ENCODE data around the gene MGAM2. TPM values are rescaled to one million over a fixed set of nuclear protein-coding genes. Genes with fewer than 3 reads are reported as not detected.
"Not testable (repeated sequence)": the region's sequence is repeated elsewhere in the genome, so short reads cannot be mapped to it uniquely, and the experiment has no call there.

MGAM2 gene
- total RNA-seq, result not detected in 2 replicates
- polyA plus RNA-seq (2012), result not detected

- no peak for DNase-seq (ENCODE audit: low read depth)
Measured at GRCh38 chr7:142111499-142111898, at the start of gene MGAM2. Gene MGAM2 (plus strand): TSS chr7:142111718. CDS start chr7:142116874, 5,156 bp downstream.

GRCh38 chr7:142063551-142064442 is 47.7 kb upstream of the MGAM2 start:
- DNase-seq (ENCODE audit: low read depth), result no peak

GRCh38 chr7:142066536-142066935 is 45.0 kb upstream of the MGAM2 start:
- no peak for DNase-seq (ENCODE audit: low read depth)

GRCh38 chr7:142077762-142078161 is 33.8 kb upstream of the MGAM2 start:
- no peak for DNase-seq (ENCODE audit: low read depth)

DNA sequence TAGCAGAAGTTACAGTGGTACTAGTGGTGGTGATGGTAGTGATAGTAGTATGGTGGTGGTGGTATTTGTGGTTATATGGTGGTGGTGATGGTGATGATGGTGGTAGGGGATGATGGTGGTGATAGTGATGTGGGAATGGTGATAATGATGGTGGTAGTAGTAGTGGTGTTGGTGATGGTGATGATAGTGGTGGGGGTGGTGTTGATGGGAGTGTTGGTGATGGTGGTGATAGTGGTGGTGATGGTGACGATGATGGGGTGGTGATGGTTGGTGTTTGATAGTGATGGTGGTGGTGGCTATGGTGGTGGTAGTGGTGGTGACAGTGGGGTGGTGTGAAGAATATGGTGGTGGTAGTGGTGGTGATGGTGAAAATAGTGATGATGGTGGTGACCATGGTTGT is 27.9 kb upstream of the MGAM2 start:
- DNase-seq (ENCODE audit: low read depth), result no peak

GRCh38 chr7:142085428-142085827 is 26.1 kb upstream of the MGAM2 start:
- DNase-seq (ENCODE audit: low read depth), result no peak

DNA sequence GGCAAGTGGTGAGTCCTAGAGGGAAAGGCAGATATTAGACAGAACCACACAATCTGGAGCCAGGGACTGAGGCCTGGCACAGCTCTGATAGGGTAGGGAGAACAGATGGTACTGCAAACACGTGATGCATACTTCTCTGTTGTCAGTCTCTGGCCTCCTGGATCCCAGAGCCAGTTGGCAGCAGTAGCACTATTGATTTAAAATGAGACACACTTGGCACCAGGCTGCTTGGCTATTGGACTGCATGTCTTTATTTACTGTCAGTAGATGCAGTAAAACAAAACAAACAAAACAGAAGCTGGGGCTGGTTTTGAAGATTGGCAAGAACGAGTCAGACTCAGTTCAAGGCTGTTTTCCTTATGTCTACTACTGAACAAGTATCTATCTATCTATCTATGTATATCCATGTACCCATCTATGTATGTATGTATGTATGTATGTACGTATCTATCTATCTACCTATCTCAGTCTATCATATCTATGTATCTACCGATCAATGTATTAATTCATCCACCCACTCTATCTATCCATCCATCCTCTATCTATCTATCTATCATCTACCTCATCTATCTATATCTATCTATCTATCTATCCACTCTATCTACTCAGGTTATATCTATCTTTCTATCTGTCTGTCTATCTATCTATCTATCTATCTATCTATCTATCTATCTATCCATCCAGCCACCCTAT is 23.4 kb upstream of the MGAM2 start:
- DNase-seq (ENCODE audit: low read depth), result no peak

DNA sequence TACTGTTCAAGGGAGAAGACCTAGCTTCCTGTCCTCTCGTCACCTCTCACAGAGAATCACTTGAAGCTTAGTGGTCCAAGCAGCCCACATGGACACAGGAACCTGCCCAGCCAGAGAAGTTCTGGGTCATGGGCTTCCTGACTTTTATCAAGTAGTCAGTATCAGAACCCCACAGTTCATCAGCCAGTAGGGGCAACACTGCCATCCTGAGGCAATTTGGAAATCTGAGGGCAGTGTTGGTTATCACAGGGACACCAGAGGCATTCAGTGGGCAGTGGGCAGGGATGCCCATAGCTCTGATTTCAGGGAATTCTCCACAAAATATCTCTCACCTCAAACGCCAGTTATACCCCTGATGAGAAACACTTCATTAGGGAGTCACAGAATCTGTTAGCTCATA is 22.5 kb upstream of the MGAM2 start:
- DNase-seq (ENCODE audit: low read depth), result no peak

- no peak for DNase-seq (ENCODE audit: low read depth)
Measured at GRCh38 chr7:142091961-142092360, 19.6 kb upstream of the MGAM2 start.

GRCh38 chr7:142094861-142095260 is 16.7 kb upstream of the MGAM2 start:
- no peak for DNase-seq (ENCODE audit: low read depth)

DNA sequence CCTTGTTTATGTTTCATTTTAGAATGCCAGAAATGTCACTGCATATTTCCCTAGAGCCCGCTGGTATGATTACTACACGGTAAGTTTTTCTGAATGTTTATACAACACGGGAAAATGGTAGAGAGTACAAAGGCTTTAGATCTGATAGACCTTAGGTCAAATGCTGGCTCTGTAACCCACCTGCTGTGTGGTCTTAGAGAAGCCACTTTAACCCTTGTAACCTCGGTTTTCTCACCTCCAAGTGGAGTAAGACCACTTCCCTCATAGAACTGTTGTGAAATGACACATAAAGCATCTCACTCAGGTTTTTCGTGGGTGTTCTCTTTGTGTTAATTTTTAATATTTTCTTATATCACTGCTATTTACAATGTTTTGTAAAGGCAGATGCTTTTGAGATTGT is 13.9 kb upstream of the MGAM2 start:
- DNase-seq (ENCODE audit: low read depth), result no peak

DNA sequence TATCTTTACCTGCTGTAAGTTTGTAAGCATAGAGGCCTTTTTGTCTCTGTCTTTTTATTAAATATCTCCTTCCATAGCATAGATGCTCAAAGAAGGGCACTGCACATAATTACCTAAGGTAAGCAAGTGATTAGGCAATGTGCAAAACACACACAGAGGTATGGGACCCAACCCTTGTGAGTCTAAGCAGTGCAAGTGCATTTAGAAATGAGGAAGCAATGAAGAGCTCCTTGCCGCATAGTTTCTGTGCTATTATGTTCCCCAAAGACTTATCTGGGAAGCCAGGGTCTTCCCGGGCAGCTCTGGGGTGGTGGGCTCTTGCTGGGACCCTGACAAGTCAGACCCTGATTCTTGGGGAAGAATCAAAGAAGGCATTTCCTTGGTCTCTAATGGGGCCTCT is 13.5 kb upstream of the MGAM2 start:
- no peak for DNase-seq (ENCODE audit: low read depth)

DNA sequence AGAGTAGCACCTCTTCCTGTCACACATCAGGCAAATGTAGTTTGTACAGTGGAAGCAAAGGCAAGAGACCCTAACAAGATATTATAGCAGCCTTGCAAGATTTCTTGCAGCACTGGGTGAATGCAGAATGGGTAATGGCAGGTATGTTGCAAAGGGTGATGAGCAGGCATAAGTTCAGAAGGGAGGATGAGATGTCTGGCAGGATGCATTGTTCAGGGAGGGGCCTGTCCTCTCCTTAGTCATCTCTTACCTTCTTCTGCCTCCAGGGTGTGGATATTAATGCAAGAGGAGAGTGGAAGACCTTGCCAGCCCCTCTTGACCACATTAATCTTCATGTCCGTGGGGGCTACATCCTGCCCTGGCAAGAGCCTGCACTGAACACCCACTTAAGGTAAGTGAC is 12.2 kb upstream of the MGAM2 start:
- DNase-seq (ENCODE audit: low read depth), result not testable (repeated sequence)

DNA sequence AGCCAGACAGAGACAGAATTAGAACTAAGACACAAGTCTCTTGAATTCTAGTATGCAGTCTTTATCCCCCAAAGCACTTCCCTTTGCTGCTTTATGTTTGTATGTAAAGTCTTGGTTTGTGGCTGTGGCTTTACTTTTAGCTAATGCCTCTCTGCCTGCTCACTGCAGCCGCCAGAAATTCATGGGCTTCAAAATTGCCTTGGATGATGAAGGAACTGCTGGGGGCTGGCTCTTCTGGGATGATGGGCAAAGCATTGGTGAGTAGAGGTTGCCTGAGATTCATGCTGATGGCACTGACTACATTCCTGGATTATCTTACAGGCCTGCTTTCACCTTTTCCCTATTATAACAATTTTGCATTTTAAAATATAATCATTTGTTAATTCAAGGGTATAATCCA is 10.9 kb upstream of the MGAM2 start:
- no peak for DNase-seq (ENCODE audit: low read depth)

DNA sequence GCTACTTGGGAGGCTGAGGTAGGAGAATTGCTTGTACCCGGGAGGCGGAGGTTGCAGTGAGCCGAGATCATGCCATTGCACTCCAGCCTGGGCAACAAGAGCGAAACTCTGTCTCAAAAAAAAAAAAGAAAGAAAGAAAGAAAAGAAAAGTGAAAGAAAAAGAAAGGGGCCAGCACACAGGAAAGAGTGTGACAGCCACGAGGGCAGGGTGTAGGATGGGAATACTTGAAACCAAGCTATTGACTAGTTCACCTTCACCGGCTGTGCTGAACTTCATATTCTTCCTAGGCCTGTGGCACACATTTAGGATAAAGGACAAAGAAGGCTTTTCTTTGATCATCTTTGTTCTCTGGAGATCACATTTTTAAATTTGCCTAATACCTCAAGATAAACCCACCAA is 9.7 kb upstream of the MGAM2 start:
- not testable (repeated sequence) for DNase-seq (ENCODE audit: low read depth)

GRCh38 chr7:142104550-142105527 is 6.7 kb upstream of the MGAM2 start:
- no peak for DNase-seq (ENCODE audit: low read depth)

DNA sequence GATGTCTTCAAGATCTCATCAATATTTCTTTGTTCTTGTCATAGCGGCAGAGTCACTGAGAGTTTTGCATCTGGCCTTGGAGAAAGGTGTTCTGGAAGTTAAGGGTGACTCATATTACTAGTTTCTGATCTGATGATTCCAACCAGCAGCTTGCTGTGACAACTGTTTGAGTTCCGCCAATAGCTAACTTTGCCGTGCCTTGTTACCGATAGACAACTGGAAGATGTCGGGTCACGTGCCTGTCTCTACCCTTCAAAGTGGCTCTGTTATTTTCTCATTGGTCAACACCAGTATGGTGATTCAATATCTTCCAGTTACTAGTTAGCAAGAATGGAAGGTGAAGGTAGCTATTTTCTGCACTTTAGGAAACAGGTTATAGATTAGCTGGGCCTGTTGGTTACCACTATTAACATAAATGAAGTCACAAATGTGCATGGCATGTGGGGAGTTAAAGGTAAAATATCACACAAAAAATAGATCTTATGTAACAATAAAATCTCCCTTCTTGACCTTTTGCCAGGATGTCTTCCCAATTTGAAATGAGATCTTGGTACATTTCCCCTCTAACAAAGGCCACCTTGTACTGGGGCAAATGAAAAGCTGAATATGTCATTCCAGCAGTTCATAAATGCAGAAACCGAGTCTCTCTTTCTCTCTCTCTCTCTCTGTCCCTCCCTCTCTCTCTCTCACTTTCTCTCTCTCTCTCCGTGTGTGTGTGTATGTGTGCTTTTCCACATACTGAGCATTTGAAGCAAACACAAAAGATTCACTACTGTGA is 2.6 kb upstream of the MGAM2 start:
- no peak for DNase-seq (ENCODE audit: low read depth)

- DNase-seq (ENCODE audit: low read depth), result no peak
Measured at GRCh38 chr7:142110098-142110497, 1.4 kb upstream of the MGAM2 start.

DNA sequence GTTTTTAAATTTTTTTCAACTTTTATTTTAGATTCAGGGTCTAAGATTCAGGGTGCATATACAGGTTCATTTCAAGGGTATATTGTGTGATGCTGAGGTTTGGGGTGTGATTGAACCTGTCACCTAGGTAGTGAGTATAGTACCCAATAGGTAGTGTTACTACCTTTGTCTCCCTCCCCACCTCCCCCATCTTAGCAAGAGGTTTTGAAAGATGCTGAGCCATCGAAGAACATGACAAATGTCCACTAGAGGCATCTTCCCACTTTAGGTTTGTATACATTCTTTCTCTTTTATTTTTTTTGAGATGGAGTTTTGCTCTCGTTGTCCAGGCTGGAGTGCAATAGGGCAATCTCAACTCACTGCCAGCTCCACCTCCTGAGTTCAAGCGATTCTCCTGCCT is 880 bp upstream of the MGAM2 start:
- DNase-seq (ENCODE audit: low read depth), result no peak

- DNase-seq (ENCODE audit: low read depth), result no peak
Measured at GRCh38 chr7:142112086-142112485, 568 bp downstream of the MGAM2 start.

GRCh38 chr7:142114207-142114606 is 2.7 kb downstream of the MGAM2 start:
- no peak for DNase-seq (ENCODE audit: low read depth)

Measured in myocyte (in vitro differentiated cells).